ENCODE data around the gene CLEC18A.
"Not testable (repeated sequence)": the region's sequence is repeated elsewhere in the genome, so short reads cannot be mapped to it uniquely, and the experiment has no call there.

CLEC18A gene

DNA sequence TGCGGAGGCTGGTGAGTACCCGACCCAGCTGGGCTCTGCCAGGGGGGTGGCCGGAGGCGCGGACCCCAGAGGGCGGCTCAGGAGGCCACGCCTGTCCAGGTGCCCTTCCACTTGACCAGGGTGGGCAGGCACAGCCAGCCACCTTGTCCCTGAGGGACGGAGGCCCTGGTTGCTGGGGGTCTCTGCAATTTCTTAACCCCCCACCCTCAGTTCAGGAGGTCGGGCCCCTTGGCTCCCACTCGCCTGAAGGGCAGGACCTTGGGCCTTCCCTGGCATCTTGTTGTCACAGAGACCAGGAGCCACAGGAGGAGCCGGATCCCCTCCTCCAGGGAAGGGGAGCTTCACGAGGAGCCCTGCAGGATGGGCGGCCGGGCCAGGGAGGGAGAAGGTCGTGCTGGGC lies 982 bp downstream of the CLEC18A start:
- DNase-seq (ENCODE audit: low read depth): not testable (repeated sequence)

DNA sequence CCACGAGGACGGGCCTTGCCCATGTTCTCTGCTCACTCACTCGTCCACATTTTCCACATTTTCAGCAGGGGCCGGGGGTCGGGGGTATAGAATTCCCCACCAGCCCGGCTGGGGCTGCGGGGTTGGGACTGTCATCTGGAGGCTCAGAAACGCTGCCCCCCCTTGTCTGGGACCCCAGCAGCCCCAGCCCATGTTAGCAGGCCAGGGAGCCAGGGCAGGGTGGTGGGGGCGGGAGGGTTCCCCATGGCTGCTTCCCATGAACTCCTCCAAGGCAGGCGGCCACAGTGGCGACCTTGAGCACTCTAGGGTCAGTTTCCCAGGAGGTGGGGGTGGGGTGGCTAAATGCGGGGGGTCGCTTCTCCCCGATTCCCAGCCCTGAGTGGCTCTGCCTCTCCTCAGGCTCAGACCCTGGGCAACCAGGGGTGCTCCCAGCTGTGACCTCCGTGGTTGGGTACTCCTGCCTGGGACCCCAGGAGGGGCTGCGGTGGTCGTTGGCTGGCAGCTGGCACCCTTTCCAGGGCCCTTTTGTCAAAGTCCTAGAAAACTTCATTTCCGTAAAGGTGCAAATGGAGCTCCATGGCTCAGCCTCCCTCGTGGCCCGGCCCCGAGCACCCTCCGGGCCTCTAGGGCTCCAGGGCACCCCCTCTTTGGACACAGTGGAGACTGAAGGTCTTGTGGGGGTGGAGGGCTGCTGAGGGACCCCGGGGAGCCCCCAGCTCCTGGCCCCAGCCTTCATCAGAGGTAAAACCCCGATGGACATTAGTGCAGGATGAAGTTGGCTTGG lies 1.6 kb downstream of the CLEC18A start:
- not testable (repeated sequence) for DNase-seq (ENCODE audit: low read depth)

DNA sequence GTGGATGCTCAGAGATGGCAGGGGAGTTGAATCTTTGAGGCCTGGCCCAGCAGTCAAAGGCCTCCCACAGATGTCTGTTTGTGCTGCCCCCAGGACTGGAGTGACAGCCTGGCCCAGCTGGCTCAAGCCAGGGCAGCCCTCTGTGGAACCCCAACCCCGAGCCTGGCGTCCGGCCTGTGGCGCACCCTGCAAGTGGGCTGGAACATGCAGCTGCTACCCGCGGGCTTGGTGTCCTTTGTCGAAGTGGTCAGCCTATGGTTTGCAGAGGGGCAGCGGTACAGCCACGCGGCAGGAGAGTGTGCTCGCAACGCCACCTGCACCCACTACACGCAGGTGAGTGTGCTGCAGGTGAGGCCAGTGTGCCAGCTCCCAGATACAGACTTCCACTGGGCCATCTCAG lies 3.1 kb downstream of the CLEC18A start:
- not testable (repeated sequence) for DNase-seq (ENCODE audit: low read depth)

- not testable (repeated sequence) for DNase-seq (ENCODE audit: low read depth)
These were observed 12.2 kb downstream of the CLEC18A start for GRCh38 chr16:69963312-69963711.

DNA sequence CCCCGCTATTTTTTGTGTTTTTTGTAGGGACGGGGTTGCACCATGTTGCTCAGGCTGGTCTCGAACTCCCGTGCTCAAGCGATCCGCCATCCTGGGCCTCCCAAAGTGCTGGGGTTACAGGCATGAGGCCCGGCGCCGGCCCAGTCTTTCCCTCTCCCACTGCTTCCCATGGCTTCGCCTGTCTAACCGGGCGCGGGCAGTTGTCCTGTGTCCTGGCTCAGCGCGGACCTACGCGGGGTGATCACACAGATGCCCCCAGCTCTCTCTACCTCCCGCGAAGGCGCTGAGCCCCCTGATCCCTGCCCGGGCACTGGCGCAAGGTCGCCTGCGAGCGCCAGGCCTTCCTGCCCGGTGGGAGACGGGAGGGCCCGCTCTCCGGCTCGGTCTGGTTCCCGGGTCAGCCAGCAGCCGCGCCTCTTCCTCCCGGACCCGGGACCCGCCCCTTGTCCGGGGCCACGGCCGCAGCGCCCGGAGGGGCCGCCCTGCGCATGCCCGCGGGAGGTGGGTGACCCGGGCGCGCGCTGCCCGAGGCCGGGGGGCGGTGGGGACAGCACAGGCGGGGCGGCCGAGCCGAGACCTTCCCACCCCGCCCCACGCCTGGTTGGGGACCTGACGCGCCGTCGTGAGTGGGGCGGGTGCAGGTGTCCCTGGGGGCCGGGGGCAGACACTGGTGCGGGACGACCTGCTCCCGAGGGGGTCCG lies 14.0 kb downstream of the CLEC18A start:
- not testable (repeated sequence) for DNase-seq (ENCODE audit: low read depth)

DNA sequence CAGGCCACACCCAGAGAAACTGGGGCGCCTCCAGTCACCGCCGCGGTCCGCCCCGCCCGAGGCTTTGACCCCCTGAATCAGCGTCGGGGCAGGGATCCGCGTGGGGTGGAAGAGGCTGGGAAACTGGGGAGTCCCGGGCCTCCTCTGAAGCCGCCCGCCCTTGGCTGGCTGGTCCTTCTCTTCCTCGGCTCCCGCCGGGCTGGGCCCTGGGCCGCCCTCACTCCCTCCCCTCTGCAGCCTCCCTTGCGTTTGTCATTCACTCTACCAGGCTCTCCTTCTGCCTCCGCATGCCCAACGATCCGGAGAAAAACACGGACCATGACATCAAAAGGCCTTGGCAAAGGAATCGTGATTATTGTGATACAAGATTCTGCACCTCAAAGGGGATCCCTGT lies 14.5 kb downstream of the CLEC18A start:
- DNase-seq (ENCODE audit: low read depth): not testable (repeated sequence)

DNA sequence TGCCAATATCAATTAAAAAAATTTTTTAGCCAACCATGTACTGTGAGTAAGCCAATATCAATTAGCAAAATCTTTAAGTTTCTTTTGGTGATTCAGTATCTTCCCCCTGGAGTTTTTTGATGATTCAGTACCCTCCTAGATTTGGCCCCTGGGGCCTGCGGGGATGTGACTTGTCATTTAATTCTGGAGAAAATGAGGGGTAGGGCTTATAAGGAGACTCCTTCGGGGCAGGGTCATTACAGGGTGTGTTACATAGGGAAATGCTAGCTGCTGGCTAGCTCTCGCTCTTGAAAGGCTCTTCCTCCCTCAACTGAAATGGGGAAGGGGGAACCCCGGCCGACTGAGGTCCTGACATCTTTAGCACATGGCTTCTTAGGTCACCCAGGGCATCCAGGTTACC lies 16.6 kb downstream of the CLEC18A start:
- not testable (repeated sequence) for DNase-seq (ENCODE audit: low read depth)

- DNase-seq (ENCODE audit: low read depth): not testable (repeated sequence)
These were observed 17.0 kb downstream of the CLEC18A start for GRCh38 chr16:69968125-69968524.

- not testable (repeated sequence) for DNase-seq (ENCODE audit: low read depth)
These were observed 18.5 kb downstream of the CLEC18A start for GRCh38 chr16:69969657-69970056.

DNA sequence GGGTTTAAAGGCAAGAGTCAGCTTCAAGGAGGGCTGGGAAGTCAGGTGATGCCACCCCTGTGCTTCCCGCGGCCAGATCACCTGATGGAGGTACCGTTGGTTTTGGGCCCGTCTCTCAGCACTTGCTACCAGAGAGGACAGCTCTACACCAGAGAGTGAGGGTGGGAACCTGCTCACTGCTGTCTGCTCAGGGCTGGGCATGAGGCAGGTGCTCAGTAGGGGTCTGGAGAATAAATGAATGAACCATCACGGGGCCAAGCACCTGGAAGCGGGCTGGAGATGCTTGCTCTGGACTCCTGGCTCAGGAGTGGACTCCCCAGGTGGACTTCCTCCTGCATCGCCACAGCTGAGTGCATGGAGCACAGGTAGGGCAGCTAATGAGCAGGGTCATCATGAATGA lies 21.0 kb downstream of the CLEC18A start:
- DNase-seq (ENCODE audit: low read depth): not testable (repeated sequence)

DNA sequence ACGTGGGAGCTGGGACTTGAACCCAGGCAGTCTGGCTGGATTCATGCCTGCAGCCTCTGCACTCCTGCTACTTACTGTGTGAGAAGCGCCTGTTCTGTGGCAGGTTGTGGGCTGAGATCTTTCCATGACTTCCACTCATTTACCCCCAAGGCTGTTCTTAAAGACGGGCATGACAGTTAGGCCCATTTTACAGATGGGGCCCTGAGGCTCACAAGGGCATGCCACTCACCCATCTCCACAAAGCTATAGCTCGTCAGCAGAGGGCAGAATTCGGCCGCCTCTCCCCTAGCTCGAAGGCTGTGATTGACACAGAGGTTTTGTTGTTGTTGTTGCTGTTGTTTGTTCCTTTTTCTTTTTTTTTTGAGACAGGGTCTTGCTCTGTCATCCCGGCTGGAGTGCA lies 21.8 kb downstream of the CLEC18A start:
- DNase-seq (ENCODE audit: low read depth): not testable (repeated sequence)

DNA sequence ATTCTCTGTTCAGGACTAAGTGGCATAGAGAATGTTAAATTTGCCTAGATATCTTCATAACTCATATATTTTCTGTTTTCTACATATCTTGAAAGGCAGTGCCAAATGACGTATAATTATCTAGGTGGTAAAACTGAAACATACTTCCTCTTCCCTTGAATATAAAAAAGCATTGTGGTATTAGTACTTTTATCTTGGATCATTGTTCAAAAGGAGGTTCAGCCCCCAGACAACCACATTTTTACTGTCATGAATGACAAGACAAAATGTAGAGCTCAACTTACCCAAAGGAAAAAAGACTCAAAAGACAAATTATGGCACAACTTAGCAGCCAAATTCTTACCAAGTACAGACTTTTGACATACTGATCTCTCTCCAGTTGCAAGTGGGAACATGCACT lies 34.1 kb downstream of the CLEC18A start:
- not testable (repeated sequence) for DNase-seq (ENCODE audit: low read depth)

DNA sequence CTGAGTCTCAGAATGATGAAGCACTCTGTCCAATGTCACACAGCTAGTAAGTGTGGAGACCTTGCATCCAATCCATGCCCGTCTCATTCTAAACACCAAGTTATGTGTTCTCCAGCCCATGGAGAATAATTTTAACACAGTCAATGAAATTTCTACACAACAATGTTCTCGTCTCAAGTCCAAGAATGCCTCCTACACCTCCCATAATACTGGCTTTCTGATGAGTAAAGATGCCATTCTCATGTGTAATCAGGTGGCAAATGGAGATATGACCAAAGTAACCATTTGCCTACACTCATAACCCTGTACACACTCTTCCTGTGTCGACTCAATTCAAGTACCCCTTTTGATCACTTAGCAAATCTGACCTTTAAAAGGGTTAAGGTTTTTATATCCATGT lies 46.8 kb downstream of the CLEC18A start:
- not testable (repeated sequence) for DNase-seq (ENCODE audit: low read depth)

GRCh38 chr16:69999801-70000200 lies 48.7 kb downstream of the CLEC18A start:
- not testable (repeated sequence) for DNase-seq (ENCODE audit: low read depth)

- not testable (repeated sequence) for DNase-seq (ENCODE audit: low read depth)
These were observed 52.4 kb downstream of the CLEC18A start for GRCh38 chr16:70003511-70003910.

- not testable (repeated sequence) for DNase-seq (ENCODE audit: low read depth)
These were observed 57.5 kb downstream of the CLEC18A start for GRCh38 chr16:70008604-70009003.

DNA sequence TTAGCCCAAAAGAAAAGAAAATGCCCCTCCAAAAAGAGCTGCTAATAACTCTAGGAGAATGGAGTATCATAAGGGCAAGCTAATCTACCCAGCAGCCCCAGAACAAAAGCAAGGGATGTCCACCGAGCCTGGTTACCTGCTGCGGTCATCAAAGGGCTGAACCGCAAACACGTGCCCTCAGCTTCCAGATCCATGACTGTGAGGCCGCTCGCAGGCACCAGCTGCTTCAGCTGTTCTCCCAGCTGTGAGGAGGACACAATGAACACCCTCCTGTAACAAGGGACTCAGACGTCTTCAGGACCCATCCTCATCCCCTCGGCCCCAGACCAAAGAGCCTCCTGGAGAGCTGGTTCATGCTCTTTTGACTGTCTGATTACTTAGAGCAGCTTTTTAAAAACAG lies 59.5 kb downstream of the CLEC18A start:
- not testable (repeated sequence) for DNase-seq (ENCODE audit: low read depth)

DNA sequence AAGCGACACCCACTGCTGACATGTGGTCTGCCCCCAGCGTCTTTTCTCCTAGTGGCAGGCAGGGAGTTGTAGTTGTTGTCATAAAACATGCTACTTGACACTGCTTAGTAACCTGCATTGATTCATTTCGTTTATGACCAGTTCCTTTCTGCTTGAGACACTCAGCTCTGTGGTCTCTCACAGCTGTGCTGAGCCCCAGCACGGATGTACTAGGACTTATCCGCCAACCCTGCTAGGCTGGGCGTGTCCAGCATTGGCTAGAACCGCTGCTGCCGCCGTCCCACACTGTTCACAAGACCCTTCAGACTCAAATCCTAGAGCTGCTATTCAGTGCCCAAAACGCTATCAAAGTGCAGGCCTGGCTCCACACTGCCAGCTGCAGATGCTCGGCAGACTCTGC lies 60.0 kb downstream of the CLEC18A start:
- not testable (repeated sequence) for DNase-seq (ENCODE audit: low read depth)

DNA sequence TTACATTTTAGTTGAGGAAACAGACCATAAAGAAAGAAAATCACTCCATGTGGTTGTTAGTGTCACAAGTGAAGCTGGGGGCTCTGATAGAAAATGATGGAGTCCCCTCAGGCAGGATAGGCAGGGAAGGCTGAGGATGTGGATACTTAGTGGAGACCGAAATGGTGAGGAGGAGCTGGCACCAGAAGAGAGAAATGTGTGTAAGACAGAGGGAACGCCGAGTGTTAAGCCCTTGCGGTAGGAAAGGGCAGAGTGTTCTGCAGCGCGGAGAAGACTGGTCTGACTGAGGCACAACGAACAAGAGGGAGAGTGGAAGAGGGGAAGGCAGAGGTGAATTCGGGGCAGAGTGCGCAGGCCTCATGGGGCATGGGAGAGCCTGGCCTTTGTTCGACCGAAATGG lies 61.2 kb downstream of the CLEC18A start:
- not testable (repeated sequence) for DNase-seq (ENCODE audit: low read depth)

GRCh38 chr16:70012951-70013350 lies 61.8 kb downstream of the CLEC18A start:
- DNase-seq (ENCODE audit: low read depth): not testable (repeated sequence)

Data from T follicular helper cell (primary cell).